IPS-NIHi11 (cell line): ENCODE results near the gene SCAMP1.
"Not testable (repeated sequence)": the region's sequence is repeated elsewhere in the genome, so short reads cannot be mapped to it uniquely, and the experiment has no call there.

Source experiments
- DNase-seq: peaks from one replicate; pipeline ENCODE4 v3.0.0; 2012; ENCODE audit warnings: mixed read lengths, low spot score

SCAMP1 gene

GRCh38 chr5:78361631-78361993 is 1.2 kb downstream of the SCAMP1 start:
- DNase-seq = no peak

- no peak for DNase-seq
These were observed 1.8 kb downstream of the SCAMP1 start for GRCh38 chr5:78362220-78362619.

GRCh38 chr5:78364005-78364404 is 3.6 kb downstream of the SCAMP1 start:
- DNase-seq = no peak

GRCh38 chr5:78367318-78367991 is 7.0 kb downstream of the SCAMP1 start:
- peak; percentile 23 for DNase-seq

GRCh38 chr5:78369680-78370079 is 9.3 kb downstream of the SCAMP1 start:
- no peak for DNase-seq

GRCh38 chr5:78373231-78373630 is 12.8 kb downstream of the SCAMP1 start:
- no peak for DNase-seq

- DNase-seq = no peak
These were observed 15.9 kb downstream of the SCAMP1 start for GRCh38 chr5:78376315-78376714.

GRCh38 chr5:78377056-78377717 is 16.8 kb downstream of the SCAMP1 start:
- no peak for DNase-seq

- DNase-seq = no peak
These were observed 17.3 kb downstream of the SCAMP1 start for GRCh38 chr5:78377718-78378105.

- DNase-seq = no peak
These were observed 27.2 kb downstream of the SCAMP1 start for GRCh38 chr5:78387468-78388153.

- DNase-seq = not testable (repeated sequence)
These were observed 30.9 kb downstream of the SCAMP1 start for GRCh38 chr5:78391357-78391756.

GRCh38 chr5:78397831-78398230 is 37.4 kb downstream of the SCAMP1 start:
- DNase-seq = no peak

- no peak for DNase-seq
These were observed 38.7 kb downstream of the SCAMP1 start for GRCh38 chr5:78399116-78399515.

- DNase-seq = no peak
These were observed 44.4 kb downstream of the SCAMP1 start for GRCh38 chr5:78404682-78405293.

GRCh38 chr5:78405829-78406750 is 45.7 kb downstream of the SCAMP1 start:
- no peak for DNase-seq

- no peak for DNase-seq
These were observed 47.0 kb downstream of the SCAMP1 start for GRCh38 chr5:78407458-78407857.

- DNase-seq = no peak
These were observed 51.2 kb downstream of the SCAMP1 start for GRCh38 chr5:78411586-78411985.

- no peak for DNase-seq
These were observed 56.4 kb downstream of the SCAMP1 start for GRCh38 chr5:78416677-78417425.

GRCh38 chr5:78419396-78419795 is 59.0 kb downstream of the SCAMP1 start:
- DNase-seq = no peak

GRCh38 chr5:78420548-78420947 is 60.1 kb downstream of the SCAMP1 start:
- DNase-seq = no peak

GRCh38 chr5:78424665-78425064 is 64.2 kb downstream of the SCAMP1 start:
- no peak for DNase-seq
